ENCODE results near the gene STT3B.

The STT3B gene

GRCh38 chr3:31543375-31543774, 10.7 kb downstream of the STT3B start:
- DNase-seq (ENCODE audit: insufficient read length, low spot score): no peak
- no peak for TF ChIP-seq TAF1 (IDR thresholded peaks at IDR 0.05; ENCODE audit: low read depth, low read length)
- no peak for TF ChIP-seq POU2F2 (IDR thresholded peaks at IDR 0.05; ENCODE audit: low read depth, low read length)
- TF ChIP-seq PAX5 (IDR thresholded peaks at IDR 0.05; ENCODE audit: insufficient read depth, low read length, severe bottlenecking): no peak
- TF ChIP-seq SPI1 (IDR thresholded peaks at IDR 0.05; ENCODE audit: low read depth, low read length): no peak
- TF ChIP-seq POLR2AphosphoS5 (IDR thresholded peaks at IDR 0.05; ENCODE audit: low read depth, low read length): no peak
- TF ChIP-seq POLR2A (IDR thresholded peaks at IDR 0.05; ENCODE audit: low read depth, low read length): no peak
- no peak for FAIRE-seq

GRCh38 chr3:31544634-31545033, 11.9 kb downstream of the STT3B start:
- no peak for FAIRE-seq
- no peak for DNase-seq (ENCODE audit: insufficient read length, low spot score)
- TF ChIP-seq TAF1 (IDR thresholded peaks at IDR 0.05; ENCODE audit: low read depth, low read length) (no peak), SPI1 (IDR thresholded peaks at IDR 0.05; ENCODE audit: low read depth, low read length) (no peak), POLR2AphosphoS5 (IDR thresholded peaks at IDR 0.05; ENCODE audit: low read depth, low read length) (no peak), POLR2A (IDR thresholded peaks at IDR 0.05; ENCODE audit: low read depth, low read length) (no peak), PAX5 (IDR thresholded peaks at IDR 0.05; ENCODE audit: insufficient read depth, low read length, severe bottlenecking) (no peak), POU2F2 (IDR thresholded peaks at IDR 0.05; ENCODE audit: low read depth, low read length) (no peak)

GRCh38 chr3:31546162-31546561, 13.4 kb downstream of the STT3B start:
- TF ChIP-seq POLR2A (IDR thresholded peaks at IDR 0.05; ENCODE audit: low read depth, low read length): no peak
- no peak for TF ChIP-seq POU2F2 (IDR thresholded peaks at IDR 0.05; ENCODE audit: low read depth, low read length)
- no peak for TF ChIP-seq SPI1 (IDR thresholded peaks at IDR 0.05; ENCODE audit: low read depth, low read length)
- no peak for TF ChIP-seq PAX5 (IDR thresholded peaks at IDR 0.05; ENCODE audit: insufficient read depth, low read length, severe bottlenecking)
- no peak for TF ChIP-seq POLR2AphosphoS5 (IDR thresholded peaks at IDR 0.05; ENCODE audit: low read depth, low read length)
- no peak for TF ChIP-seq TAF1 (IDR thresholded peaks at IDR 0.05; ENCODE audit: low read depth, low read length)
- DNase-seq (ENCODE audit: insufficient read length, low spot score) (no peak), FAIRE-seq (peak; percentile 56)

- DNase-seq (ENCODE audit: insufficient read length, low spot score) (no peak), FAIRE-seq (no peak)
- TF ChIP-seq POU2F2 (IDR thresholded peaks at IDR 0.05; ENCODE audit: low read depth, low read length) (no peak), POLR2A (IDR thresholded peaks at IDR 0.05; ENCODE audit: low read depth, low read length) (no peak), PAX5 (IDR thresholded peaks at IDR 0.05; ENCODE audit: insufficient read depth, low read length, severe bottlenecking) (no peak), POLR2AphosphoS5 (IDR thresholded peaks at IDR 0.05; ENCODE audit: low read depth, low read length) (no peak), SPI1 (IDR thresholded peaks at IDR 0.05; ENCODE audit: low read depth, low read length) (no peak), TAF1 (IDR thresholded peaks at IDR 0.05; ENCODE audit: low read depth, low read length) (no peak)
Measured at GRCh38 chr3:31546725-31547124, 14.0 kb downstream of the STT3B start.

GRCh38 chr3:31550452-31551251, 17.9 kb downstream of the STT3B start:
- FAIRE-seq (peak; percentile 76), DNase-seq (ENCODE audit: insufficient read length, low spot score) (no peak)
- TF ChIP-seq SPI1 (IDR thresholded peaks at IDR 0.05; ENCODE audit: low read depth, low read length) (no peak), POLR2A (IDR thresholded peaks at IDR 0.05; ENCODE audit: low read depth, low read length) (no peak), TAF1 (IDR thresholded peaks at IDR 0.05; ENCODE audit: low read depth, low read length) (no peak), PAX5 (IDR thresholded peaks at IDR 0.05; ENCODE audit: insufficient read depth, low read length, severe bottlenecking) (no peak)

GRCh38 chr3:31551646-31552045, 18.9 kb downstream of the STT3B start:
- no peak for TF ChIP-seq POLR2AphosphoS5 (IDR thresholded peaks at IDR 0.05; ENCODE audit: low read depth, low read length)
- no peak for TF ChIP-seq PAX5 (IDR thresholded peaks at IDR 0.05; ENCODE audit: insufficient read depth, low read length, severe bottlenecking)
- no peak for DNase-seq (ENCODE audit: insufficient read length, low spot score)
- no peak for FAIRE-seq

GRCh38 chr3:31552103-31552502, 19.4 kb downstream of the STT3B start:
- TF ChIP-seq POLR2A (IDR thresholded peaks at IDR 0.05; ENCODE audit: low read depth, low read length) (no peak), POLR2AphosphoS5 (IDR thresholded peaks at IDR 0.05; ENCODE audit: low read depth, low read length) (no peak), SPI1 (IDR thresholded peaks at IDR 0.05; ENCODE audit: low read depth, low read length) (no peak), POU2F2 (IDR thresholded peaks at IDR 0.05; ENCODE audit: low read depth, low read length) (no peak), PAX5 (IDR thresholded peaks at IDR 0.05; ENCODE audit: insufficient read depth, low read length, severe bottlenecking) (no peak), TAF1 (IDR thresholded peaks at IDR 0.05; ENCODE audit: low read depth, low read length) (no peak)
- no peak for DNase-seq (ENCODE audit: insufficient read length, low spot score)
- no peak for FAIRE-seq

- TF ChIP-seq POLR2A (IDR thresholded peaks at IDR 0.05; ENCODE audit: low read depth, low read length) (no peak), POU2F2 (IDR thresholded peaks at IDR 0.05; ENCODE audit: low read depth, low read length) (no peak), SPI1 (IDR thresholded peaks at IDR 0.05; ENCODE audit: low read depth, low read length) (no peak), PAX5 (IDR thresholded peaks at IDR 0.05; ENCODE audit: insufficient read depth, low read length, severe bottlenecking) (no peak), TAF1 (IDR thresholded peaks at IDR 0.05; ENCODE audit: low read depth, low read length) (no peak), POLR2AphosphoS5 (IDR thresholded peaks at IDR 0.05; ENCODE audit: low read depth, low read length) (no peak)
- DNase-seq (ENCODE audit: insufficient read length, low spot score) (no peak), FAIRE-seq (no peak)
Measured at GRCh38 chr3:31553258-31553657, 20.5 kb downstream of the STT3B start.

GRCh38 chr3:31555204-31555603, 22.5 kb downstream of the STT3B start:
- no peak for TF ChIP-seq SPI1 (IDR thresholded peaks at IDR 0.05; ENCODE audit: low read depth, low read length)
- TF ChIP-seq PAX5 (IDR thresholded peaks at IDR 0.05; ENCODE audit: insufficient read depth, low read length, severe bottlenecking): no peak
- TF ChIP-seq POLR2A (IDR thresholded peaks at IDR 0.05; ENCODE audit: low read depth, low read length): no peak
- TF ChIP-seq TAF1 (IDR thresholded peaks at IDR 0.05; ENCODE audit: low read depth, low read length): no peak
- TF ChIP-seq POU2F2 (IDR thresholded peaks at IDR 0.05; ENCODE audit: low read depth, low read length): no peak
- TF ChIP-seq POLR2AphosphoS5 (IDR thresholded peaks at IDR 0.05; ENCODE audit: low read depth, low read length): no peak
- DNase-seq (ENCODE audit: insufficient read length, low spot score) (no peak), FAIRE-seq (no peak)

Measured in GM12891 (cell line).